ENCODE measurements around the gene TMEM139. TPM values are rescaled to one million over a fixed set of nuclear protein-coding genes. Genes with fewer than 3 reads are reported as not detected.

The TMEM139 gene
- total RNA-seq, 1 donor from 2014 or later = 0.20 TPM

- Histone ChIP-seq H3K27ac (ENCODE audit: low read depth, low read length) (no peak overlapping the region), H3K9ac (ENCODE audit: low read length) (no peak overlapping the region), H3K4me2 (ENCODE audit: low read length) (no peak overlapping the region), H3K79me2 (ENCODE audit: insufficient read depth, low read length) (no peaks in the 10 kb centered on the region), H3K9me3 (ENCODE audit: insufficient read depth, low read depth, low read length) (no peaks in the 10 kb centered on the region), H2AFZ (ENCODE audit: low read depth, low read length) (no peak overlapping the region), H3K36me3 (ENCODE audit: insufficient read depth, low read length) (no peaks in the 10 kb centered on the region), H3K4me1 (ENCODE audit: insufficient read depth, low read length) (no peaks in the 10 kb centered on the region), H3K27me3 (ENCODE audit: insufficient read depth, low read length) (no peaks in the 10 kb centered on the region), H3K4me3 (ENCODE audit: insufficient read depth, low read depth, low read length) (no peak overlapping the region), H4K20me1 (ENCODE audit: insufficient read depth, low read length) (no peaks in the 10 kb centered on the region)
- no peak overlapping the region for H3K4me3 Mint-ChIP-seq (ENCODE audit: unreplicated experiment)
- peaks cover 33% of the 10 kb centered on the region for H3K27me3 Mint-ChIP-seq (ENCODE audit: low read depth, unreplicated experiment)
- TF ChIP-seq EZH2 (IDR thresholded peaks at IDR 0.05; ENCODE audit: insufficient read depth, low read length) = no peak
- TF ChIP-seq CTCF (IDR thresholded peaks at IDR 0.05; ENCODE audit: insufficient read depth, low read depth, low read length) = no peak
- H3K36me3 Mint-ChIP-seq (ENCODE audit: low read depth, unreplicated experiment) = peaks cover 2% of the 10 kb centered on the region
- DNase-seq (ENCODE audit: low read depth) = no peak
- H3K27ac Mint-ChIP-seq (ENCODE audit: unreplicated experiment) = no peak overlapping the region
- FAIRE-seq = no peak
- H3K9me3 Mint-ChIP-seq (ENCODE audit: unreplicated experiment) = no peaks in the 10 kb centered on the region
- H3K4me1 Mint-ChIP-seq (ENCODE audit: low read depth, unreplicated experiment) = no peaks in the 10 kb centered on the region
Measured at GRCh38 chr7:143320620-143321019, 35.9 kb downstream of the TMEM139 start.

- Mint-ChIP-seq H3K4me3 (ENCODE audit: unreplicated experiment) (no peak overlapping the region), H3K9me3 (ENCODE audit: unreplicated experiment) (no peaks in the 10 kb centered on the region), H3K4me1 (ENCODE audit: low read depth, unreplicated experiment) (no peaks in the 10 kb centered on the region), H3K27me3 (ENCODE audit: low read depth, unreplicated experiment) (peaks cover 32% of the 10 kb centered on the region), H3K27ac (ENCODE audit: unreplicated experiment) (no peak overlapping the region), H3K36me3 (ENCODE audit: low read depth, unreplicated experiment) (peaks cover 2% of the 10 kb centered on the region)
- no peaks in the 10 kb centered on the region for H3K79me2 ChIP-seq (ENCODE audit: insufficient read depth, low read length)
- H3K36me3 ChIP-seq (ENCODE audit: insufficient read depth, low read length) = no peaks in the 10 kb centered on the region
- H3K27me3 ChIP-seq (ENCODE audit: insufficient read depth, low read length) = no peaks in the 10 kb centered on the region
- H3K9ac ChIP-seq (ENCODE audit: low read length) = no peak overlapping the region
- no peak overlapping the region for H3K27ac ChIP-seq (ENCODE audit: low read depth, low read length)
- no peak overlapping the region for H2AFZ ChIP-seq (ENCODE audit: low read depth, low read length)
- FAIRE-seq (no peak), DNase-seq (ENCODE audit: low read depth) (no peak)
- no peaks in the 10 kb centered on the region for H3K4me1 ChIP-seq (ENCODE audit: insufficient read depth, low read length)
- no peak overlapping the region for H3K4me3 ChIP-seq (ENCODE audit: insufficient read depth, low read depth, low read length)
- H4K20me1 ChIP-seq (ENCODE audit: insufficient read depth, low read length) = no peaks in the 10 kb centered on the region
- H3K9me3 ChIP-seq (ENCODE audit: insufficient read depth, low read depth, low read length) = no peaks in the 10 kb centered on the region
- H3K4me2 ChIP-seq (ENCODE audit: low read length) = no peak overlapping the region
- no peak for TF ChIP-seq EZH2 (IDR thresholded peaks at IDR 0.05; ENCODE audit: insufficient read depth, low read length)
- TF ChIP-seq CTCF (IDR thresholded peaks at IDR 0.05; ENCODE audit: insufficient read depth, low read depth, low read length) = no peak
Measured at GRCh38 chr7:143321242-143321641, 36.5 kb downstream of the TMEM139 start.

- no peaks in the 10 kb centered on the region for H3K4me1 ChIP-seq (ENCODE audit: insufficient read depth, low read length)
Measured at GRCh38 chr7:143321734-143322133, 37.0 kb downstream of the TMEM139 start.

More at GRCh38 chr7:143321734-143322133, 37.0 kb downstream of the TMEM139 start:
- Histone ChIP-seq H3K36me3 (ENCODE audit: insufficient read depth, low read length) (no peaks in the 10 kb centered on the region), H2AFZ (ENCODE audit: low read depth, low read length) (no peak overlapping the region), H3K4me3 (ENCODE audit: insufficient read depth, low read depth, low read length) (no peak overlapping the region), H4K20me1 (ENCODE audit: insufficient read depth, low read length) (no peaks in the 10 kb centered on the region), H3K9ac (ENCODE audit: low read length) (no peak overlapping the region), H3K27ac (ENCODE audit: low read depth, low read length) (no peak overlapping the region), H3K9me3 (ENCODE audit: insufficient read depth, low read depth, low read length) (no peaks in the 10 kb centered on the region), H3K79me2 (ENCODE audit: insufficient read depth, low read length) (no peaks in the 10 kb centered on the region), H3K4me2 (ENCODE audit: low read length) (no peak overlapping the region), H3K27me3 (ENCODE audit: insufficient read depth, low read length) (no peaks in the 10 kb centered on the region)
- Mint-ChIP-seq H3K27ac (ENCODE audit: unreplicated experiment) (no peak overlapping the region), H3K4me1 (ENCODE audit: low read depth, unreplicated experiment) (no peaks in the 10 kb centered on the region), H3K9me3 (ENCODE audit: unreplicated experiment) (no peaks in the 10 kb centered on the region), H3K36me3 (ENCODE audit: low read depth, unreplicated experiment) (peaks cover 2% of the 10 kb centered on the region), H3K4me3 (ENCODE audit: unreplicated experiment) (no peak overlapping the region), H3K27me3 (ENCODE audit: low read depth, unreplicated experiment) (peaks cover 29% of the 10 kb centered on the region)
- no peak for TF ChIP-seq CTCF (IDR thresholded peaks at IDR 0.05; ENCODE audit: insufficient read depth, low read depth, low read length)
- no peak for TF ChIP-seq EZH2 (IDR thresholded peaks at IDR 0.05; ENCODE audit: insufficient read depth, low read length)
- DNase-seq (ENCODE audit: low read depth) (no peak), FAIRE-seq (no peak)

Data from astrocyte (in vitro differentiated cells and primary cell).